Fibroblast of lung (primary cell): ENCODE measurements around the gene WDR75. TPM values are rescaled to one million over a fixed set of nuclear protein-coding genes. Genes with fewer than 3 reads are reported as not detected.

Experiments used
- DNase-seq, 2 donors: peaks; one replicate each; pipeline versions ENCODE4 v3.0.0 to v3.0.0-alpha.2; 2010; ENCODE audit warnings: low read depth in 2 of 2
- H2AFZ ChIP-seq: 2 replicates; pipeline ENCODE4 v1.5.1; 2012; ENCODE audit warnings: low read length, control low read depth, inconsistent platforms
- H3K27ac ChIP-seq: 2 replicates; pipeline ENCODE4 v1.5.1; 2011; ENCODE audit warnings: low read length, control low read depth; ENCODE audit not compliant: insufficient read depth
- H3K27me3 ChIP-seq: 2 replicates; pipeline ENCODE4 v1.5.1; 2011; ENCODE audit warnings: mild to moderate bottlenecking, low read length; ENCODE audit not compliant: control insufficient read depth, insufficient read depth
- H3K36me3 ChIP-seq: 2 replicates; pipeline ENCODE4 v1.5.1; 2011; ENCODE audit warnings: low read length; ENCODE audit not compliant: control insufficient read depth, insufficient read depth
- H3K4me1 ChIP-seq: 2 replicates; pipeline ENCODE4 v1.5.1; 2011; ENCODE audit warnings: low read length; ENCODE audit not compliant: control insufficient read depth, insufficient read depth; ENCODE audit errors: extremely low read depth
- H3K4me2 ChIP-seq: 2 replicates; pipeline ENCODE4 v1.5.1; 2011; ENCODE audit warnings: low read length, control low read depth; ENCODE audit not compliant: insufficient read depth; ENCODE audit errors: extremely low read depth
- H3K4me3 ChIP-seq, 4 experiments: fragments of 200-600 bp in 1 of 4; sonication (generic) in 1 of 4; replicated peaks in 1 of 4; 2 replicates each; pipeline ENCODE4 v1.5.1; 2011 to 2016; ENCODE audit warnings: low read length in 4 of 4, low read depth in 3 of 4, mild to moderate bottlenecking in 3 of 4, control low read depth in 2 of 4, inconsistent platforms in 1 of 4, mixed read lengths in 1 of 4; ENCODE audit not compliant: insufficient read depth in 1 of 4; ENCODE audit errors: control extremely low read depth in 1 of 4
- H3K79me2 ChIP-seq: 2 replicates; pipeline ENCODE4 v1.5.1; 2012; ENCODE audit warnings: mild to moderate bottlenecking, low read length, inconsistent platforms; ENCODE audit not compliant: control insufficient read depth, insufficient read depth
- H3K9ac ChIP-seq: 2 replicates; pipeline ENCODE4 v1.5.1; 2011; ENCODE audit warnings: mild to moderate bottlenecking, low read length, control low read depth; ENCODE audit not compliant: insufficient read depth
- H3K9me3 ChIP-seq: 2 replicates; pipeline ENCODE4 v1.5.1; 2012; ENCODE audit warnings: low read depth, low read length; ENCODE audit not compliant: control insufficient read depth, insufficient read depth
- H4K20me1 ChIP-seq: 2 replicates; pipeline ENCODE4 v1.5.1; 2011; ENCODE audit warnings: low read length; ENCODE audit not compliant: control insufficient read depth, insufficient read depth; ENCODE audit errors: extremely low read depth
- CTCF ChIP-seq, 2 donors: IDR thresholded peaks in 1 of 2; conservative IDR thresholded peaks in 1 of 2; 1 replicate in 1 of 2; 2 replicates in 1 of 2; pipeline ENCODE4 v1.5.1; 2011 to 2012; ENCODE audit warnings: low read length in 2 of 2, control low read depth in 1 of 2, inconsistent platforms in 1 of 2, low read depth in 1 of 2, mild to moderate bottlenecking in 1 of 2
- EZH2 ChIP-seq: IDR thresholded peaks from 2 replicates; pipeline ENCODE4 v1.5.1; 2012; ENCODE audit warnings: low read length, control low read depth, mild to moderate bottlenecking; ENCODE audit errors: missing control alignments
- polyA plus RNA-seq, 2 donors: library from polyadenylated mRNA; depleted of rRNA in 1 of 2; stranded (reverse) in 1 of 2; unstranded in 1 of 2; fragments of >200 nt; gene quantifications; 2 replicates each; pipeline ENCODE4 v1.2.1, GENCODE V29; 2011 to 2012; ENCODE audit warnings: missing spikeins in 1 of 2
- total RNA-seq: library from RNA; depleted of rRNA; stranded (reverse); fragments of >200 nt; gene quantifications from 2 replicates; pipeline ENCODE4 v1.2.1, GENCODE V29; 2014

Gene WDR75
- total and polyA plus RNA-seq, 2 donors (not counting 1 experiment from before 2014, with no cell fraction given), result 33.9 to 54.0 TPM

DNA sequence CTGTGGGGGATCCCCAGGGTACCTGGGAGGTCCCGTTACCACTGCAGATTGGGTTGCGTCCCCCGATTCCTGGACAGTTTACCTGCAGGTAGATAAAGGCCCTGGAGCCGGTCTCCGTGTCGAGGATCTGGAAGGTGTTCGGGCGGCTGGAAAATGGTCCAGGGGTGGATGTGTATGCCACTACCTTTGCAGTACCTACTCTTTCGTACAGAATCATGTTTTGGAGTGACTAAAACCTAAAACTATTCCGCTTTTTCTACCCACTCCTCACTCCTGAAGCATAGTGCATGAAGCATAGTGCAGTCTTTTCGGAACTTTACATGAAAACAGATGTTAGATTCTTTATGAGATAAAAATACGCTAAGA lies 418 bp downstream of the WDR75 start:
- Histone ChIP-seq H3K9ac (peak overlapping the region; percentile 82), H3K79me2 (peaks cover 49% of the 10 kb centered on the region), H3K27me3 (no peaks in the 10 kb centered on the region), H4K20me1 (no peaks in the 10 kb centered on the region), H2AFZ (peak overlapping the region; percentile 53), H3K9me3 (no peaks in the 10 kb centered on the region), H3K27ac (peak overlapping the region; percentile 95), H3K4me2 (peak overlapping the region; percentile 80), H3K4me1 (no peaks in the 10 kb centered on the region), H3K36me3 (no peaks in the 10 kb centered on the region), H3K4me3 (peak overlapping the region; percentile 66 to 100 (median 82))
- DNase-seq, result peak in 1 of 2 donors; percentile 3
- TF ChIP-seq CTCF (conservative IDR thresholded peaks at IDR 0.05 in 1 of 2, IDR thresholded peaks at IDR 0.05 in 1 of 2; ENCODE audit: low read depth in 1 of 2, low read length in 2 of 2), result no peak
- TF ChIP-seq EZH2, result no peak

DNA sequence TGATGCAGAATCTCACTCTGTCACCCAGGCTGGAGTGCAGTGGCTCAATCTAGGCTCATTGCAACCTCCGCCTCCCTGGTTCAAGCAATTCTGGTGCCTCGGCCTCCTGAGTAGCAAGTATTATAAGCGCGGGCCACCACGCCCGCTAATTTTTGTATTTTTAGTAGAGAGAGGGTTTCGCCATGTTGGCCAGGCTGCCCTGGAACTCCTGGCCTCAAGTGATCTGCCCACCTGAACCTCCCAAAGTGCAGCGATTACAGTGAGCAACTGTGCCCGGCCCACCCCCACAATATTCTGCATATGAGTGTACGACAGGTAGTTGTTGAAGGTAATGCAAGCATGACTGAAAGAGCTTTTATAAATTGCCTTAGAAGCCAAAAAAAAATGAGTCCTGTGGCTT lies 1.2 kb downstream of the WDR75 start:
- no peak overlapping the region for H3K9ac ChIP-seq

GRCh38 chr2:189444322-189444721 lies 3.0 kb downstream of the WDR75 start:
- Histone ChIP-seq H4K20me1 (no peaks in the 10 kb centered on the region), H3K4me2 (no peak overlapping the region), H3K36me3 (no peaks in the 10 kb centered on the region), H3K9ac (no peak overlapping the region), H3K9me3 (no peaks in the 10 kb centered on the region), H3K79me2 (peaks cover 52% of the 10 kb centered on the region), H2AFZ (no peak overlapping the region), H3K27me3 (no peaks in the 10 kb centered on the region), H3K4me3 (no peak overlapping the region), H3K27ac (no peak overlapping the region), H3K4me1 (no peaks in the 10 kb centered on the region)
- peak; percentile 16 to 50 for DNase-seq
- TF ChIP-seq CTCF (conservative IDR thresholded peaks at IDR 0.05 in 1 of 2, IDR thresholded peaks at IDR 0.05 in 1 of 2; ENCODE audit: low read depth in 1 of 2, low read length in 2 of 2) (no peak), EZH2 (no peak)

More for the DNA sequence above, 1.2 kb downstream of the WDR75 start:
- TF ChIP-seq EZH2 (no peak), CTCF (conservative IDR thresholded peaks at IDR 0.05 in 1 of 2, IDR thresholded peaks at IDR 0.05 in 1 of 2; ENCODE audit: low read depth in 1 of 2, low read length in 2 of 2) (no peak)
- H3K4me3 ChIP-seq, result peak overlapping the region in 3 of 4 experiments; percentile 66 to 100 (median 79)
- H3K27me3 ChIP-seq, result no peaks in the 10 kb centered on the region
- no peaks in the 10 kb centered on the region for H4K20me1 ChIP-seq
- H3K4me1 ChIP-seq, result no peaks in the 10 kb centered on the region
- H3K27ac ChIP-seq, result no peak overlapping the region
- no peak overlapping the region for H2AFZ ChIP-seq
- no peaks in the 10 kb centered on the region for H3K9me3 ChIP-seq
- peaks cover 52% of the 10 kb centered on the region for H3K79me2 ChIP-seq
- peak overlapping the region; percentile 80 for H3K4me2 ChIP-seq
- DNase-seq, result no peak
- no peaks in the 10 kb centered on the region for H3K36me3 ChIP-seq
